CD4-positive, alpha-beta T cell treated with Interleukin-12 subunit alpha and Interleukin-12 subunit beta, for 1 hour (primary cell): Measurements from ENCODE around the gene TOE1.
"Not testable (repeated sequence)": the region's sequence is repeated elsewhere in the genome, so short reads cannot be mapped to it uniquely, and the experiment has no call there.

Source experiments
- DNase-seq: peaks from one replicate; pipeline ENCODE4 v3.0.0-alpha.2; 2020

Gene TOE1

GRCh38 chr1:45360981-45361380 is 21.0 kb downstream of the TOE1 start:
- not testable (repeated sequence) for DNase-seq

- no peak for DNase-seq
These were observed 24.3 kb downstream of the TOE1 start for GRCh38 chr1:45364294-45364693.

- no peak for DNase-seq
These were observed 25.1 kb downstream of the TOE1 start for GRCh38 chr1:45365051-45365450.

GRCh38 chr1:45370575-45370974 is 30.6 kb downstream of the TOE1 start:
- DNase-seq: no peak

- no peak for DNase-seq
These were observed 33.6 kb downstream of the TOE1 start for GRCh38 chr1:45373573-45373972.

GRCh38 chr1:45375104-45376090 is 35.4 kb downstream of the TOE1 start:
- DNase-seq: no peak

GRCh38 chr1:45378184-45378583 is 38.2 kb downstream of the TOE1 start:
- DNase-seq: no peak

GRCh38 chr1:45379524-45379923 is 39.6 kb downstream of the TOE1 start:
- DNase-seq: no peak

GRCh38 chr1:45380125-45380524 is 40.2 kb downstream of the TOE1 start:
- no peak for DNase-seq

- DNase-seq: no peak
These were observed 40.8 kb downstream of the TOE1 start for GRCh38 chr1:45380730-45381129.

- DNase-seq: no peak
These were observed 41.3 kb downstream of the TOE1 start for GRCh38 chr1:45381243-45381642.

- no peak for DNase-seq
These were observed 43.2 kb downstream of the TOE1 start for GRCh38 chr1:45383191-45383590.

GRCh38 chr1:45384213-45384612 is 44.2 kb downstream of the TOE1 start:
- DNase-seq: not testable (repeated sequence)

GRCh38 chr1:45385302-45385701 is 45.3 kb downstream of the TOE1 start:
- no peak for DNase-seq

- no peak for DNase-seq
These were observed 46.2 kb downstream of the TOE1 start for GRCh38 chr1:45386219-45386618.
